Lower leg skin (tissue), 3 donors: Measurements from ENCODE around the gene TMOD3.

Experiments
- POLR2A ChIP-seq, 2 donors: fragments of 450-650 bp; IDR thresholded peaks; one replicate each; pipeline ENCODE4 v1.6.1; 2016 to 2017; ENCODE audit warnings: antibody characterized with exemption in 2 of 2, mild to moderate bottlenecking in 1 of 2, moderate library complexity in 1 of 2
- TF ChIP-seq, protein P1 (sequence below), 3 donors: fragments of 450-650 bp; IDR thresholded peaks; one replicate each; pipeline ENCODE4 v1.5.1; 2016; ENCODE audit warnings: antibody characterized with exemption in 3 of 3, mild to moderate bottlenecking in 3 of 3, moderate library complexity in 2 of 3

DNA sequence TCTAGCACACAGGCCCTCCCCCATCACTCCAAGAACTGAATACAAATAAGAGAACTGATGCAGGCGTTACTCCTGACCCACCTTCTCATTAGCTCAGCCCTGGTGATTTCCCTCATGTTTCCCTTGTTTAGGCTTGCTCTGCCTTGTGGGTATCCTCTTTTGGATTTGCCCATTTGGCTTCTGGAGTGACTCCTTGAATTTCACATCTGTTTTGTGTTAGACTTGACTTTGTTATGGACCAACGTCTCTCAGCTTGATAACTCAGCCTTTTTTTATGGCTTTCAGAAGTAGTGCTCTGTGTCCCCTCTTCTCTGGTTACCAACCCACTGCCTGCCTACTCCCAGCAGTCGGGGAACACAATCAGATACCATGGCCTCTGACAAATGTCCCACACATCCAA, 11.3 kb upstream of the TMOD3 start:
- TF ChIP-seq, protein P1, sequence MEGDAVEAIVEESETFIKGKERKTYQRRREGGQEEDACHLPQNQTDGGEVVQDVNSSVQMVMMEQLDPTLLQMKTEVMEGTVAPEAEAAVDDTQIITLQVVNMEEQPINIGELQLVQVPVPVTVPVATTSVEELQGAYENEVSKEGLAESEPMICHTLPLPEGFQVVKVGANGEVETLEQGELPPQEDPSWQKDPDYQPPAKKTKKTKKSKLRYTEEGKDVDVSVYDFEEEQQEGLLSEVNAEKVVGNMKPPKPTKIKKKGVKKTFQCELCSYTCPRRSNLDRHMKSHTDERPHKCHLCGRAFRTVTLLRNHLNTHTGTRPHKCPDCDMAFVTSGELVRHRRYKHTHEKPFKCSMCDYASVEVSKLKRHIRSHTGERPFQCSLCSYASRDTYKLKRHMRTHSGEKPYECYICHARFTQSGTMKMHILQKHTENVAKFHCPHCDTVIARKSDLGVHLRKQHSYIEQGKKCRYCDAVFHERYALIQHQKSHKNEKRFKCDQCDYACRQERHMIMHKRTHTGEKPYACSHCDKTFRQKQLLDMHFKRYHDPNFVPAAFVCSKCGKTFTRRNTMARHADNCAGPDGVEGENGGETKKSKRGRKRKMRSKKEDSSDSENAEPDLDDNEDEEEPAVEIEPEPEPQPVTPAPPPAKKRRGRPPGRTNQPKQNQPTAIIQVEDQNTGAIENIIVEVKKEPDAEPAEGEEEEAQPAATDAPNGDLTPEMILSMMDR (IDR thresholded peaks at IDR 0.05), result no peak
- no peak for TF ChIP-seq POLR2A (IDR thresholded peaks at IDR 0.05)
